HG02870 (cell line): ENCODE results near the gene STK39.

Experiments used
- ATAC-seq: cut with Tn5 transposase; IDR thresholded peaks from one replicate; pipeline ENCODE4 v1.9.1; 2021; ENCODE audit warnings: mild to moderate bottlenecking, moderate library complexity; ENCODE audit not compliant: unreplicated experiment

STK39 gene

GRCh38 chr2:168024459-168024858, 222.9 kb downstream of the STK39 start:
- ATAC-seq = no peak

GRCh38 chr2:168021800-168022587, 225.4 kb downstream of the STK39 start:
- ATAC-seq = no peak

- ATAC-seq = no peak
Measured at GRCh38 chr2:168015274-168015953, 232.0 kb downstream of the STK39 start.

GRCh38 chr2:168009900-168010299, 237.5 kb downstream of the STK39 start:
- ATAC-seq = no peak

GRCh38 chr2:168008646-168009195, 238.7 kb downstream of the STK39 start:
- ATAC-seq = no peak

GRCh38 chr2:168006498-168006897, 240.9 kb downstream of the STK39 start:
- no peak for ATAC-seq

GRCh38 chr2:168005586-168005985, 241.8 kb downstream of the STK39 start:
- ATAC-seq = no peak

- ATAC-seq = no peak
Measured at GRCh38 chr2:168003876-168004275, 243.5 kb downstream of the STK39 start.

GRCh38 chr2:168002021-168002553, 245.3 kb downstream of the STK39 start:
- peak; percentile 64 for ATAC-seq

GRCh38 chr2:167992278-167992677, 255.1 kb downstream of the STK39 start:
- no peak for ATAC-seq

GRCh38 chr2:167990062-167990461, 257.3 kb downstream of the STK39 start:
- ATAC-seq = no peak

GRCh38 chr2:167988296-167988695, 259.1 kb downstream of the STK39 start:
- no peak for ATAC-seq

GRCh38 chr2:167987558-167987957, 259.8 kb downstream of the STK39 start:
- no peak for ATAC-seq

- ATAC-seq = no peak
Measured at GRCh38 chr2:167987026-167987425, 260.4 kb downstream of the STK39 start.

GRCh38 chr2:167986223-167986622, 261.2 kb downstream of the STK39 start:
- ATAC-seq = no peak

- no peak for ATAC-seq
Measured at GRCh38 chr2:167981945-167982344, 265.4 kb downstream of the STK39 start.

GRCh38 chr2:167980439-167980838, 267.0 kb downstream of the STK39 start:
- no peak for ATAC-seq

- no peak for ATAC-seq
Measured at GRCh38 chr2:167972746-167973145, 274.6 kb downstream of the STK39 start.

- no peak for ATAC-seq
Measured at GRCh38 chr2:167972020-167972419, 275.4 kb downstream of the STK39 start.

GRCh38 chr2:167966937-167967913, 280.2 kb downstream of the STK39 start:
- no peak for ATAC-seq
